GM19455 (cell line): ENCODE results near the gene IGSF21.

Experiments used
- ATAC-seq: cut with Tn5 transposase; IDR thresholded peaks from one replicate; pipeline ENCODE4 v1.9.1; 2021; ENCODE audit not compliant: unreplicated experiment

IGSF21 gene

GRCh38 chr1:18175530-18176377 is 68.2 kb downstream of the IGSF21 start:
- no peak for ATAC-seq

GRCh38 chr1:18176619-18177018 is 69.0 kb downstream of the IGSF21 start:
- no peak for ATAC-seq

- ATAC-seq = no peak
These were observed 70.5 kb downstream of the IGSF21 start for GRCh38 chr1:18178111-18178510.

GRCh38 chr1:18179009-18179408 is 71.4 kb downstream of the IGSF21 start:
- ATAC-seq = no peak

- ATAC-seq = no peak
These were observed 75.0 kb downstream of the IGSF21 start for GRCh38 chr1:18182398-18183160.

- no peak for ATAC-seq
These were observed 75.9 kb downstream of the IGSF21 start for GRCh38 chr1:18183533-18183932.

- no peak for ATAC-seq
These were observed 79.5 kb downstream of the IGSF21 start for GRCh38 chr1:18187054-18187453.

- no peak for ATAC-seq
These were observed 81.4 kb downstream of the IGSF21 start for GRCh38 chr1:18188820-18189517.

- ATAC-seq = no peak
These were observed 83.0 kb downstream of the IGSF21 start for GRCh38 chr1:18190598-18190997.

- ATAC-seq = no peak
These were observed 83.4 kb downstream of the IGSF21 start for GRCh38 chr1:18191037-18191436.

- no peak for ATAC-seq
These were observed 84.0 kb downstream of the IGSF21 start for GRCh38 chr1:18191481-18192155.

- no peak for ATAC-seq
These were observed 84.6 kb downstream of the IGSF21 start for GRCh38 chr1:18192182-18192581.

GRCh38 chr1:18192974-18193373 is 85.4 kb downstream of the IGSF21 start:
- ATAC-seq = no peak

GRCh38 chr1:18197299-18197698 is 89.7 kb downstream of the IGSF21 start:
- ATAC-seq = no peak

- no peak for ATAC-seq
These were observed 90.7 kb downstream of the IGSF21 start for GRCh38 chr1:18198260-18198659.

GRCh38 chr1:18199462-18199861 is 91.9 kb downstream of the IGSF21 start:
- no peak for ATAC-seq

- no peak for ATAC-seq
These were observed 92.6 kb downstream of the IGSF21 start for GRCh38 chr1:18200136-18200717.

- ATAC-seq = no peak
These were observed 93.3 kb downstream of the IGSF21 start for GRCh38 chr1:18200918-18201317.

- no peak for ATAC-seq
These were observed 94.6 kb downstream of the IGSF21 start for GRCh38 chr1:18201997-18202719.

- ATAC-seq = no peak
These were observed 96.0 kb downstream of the IGSF21 start for GRCh38 chr1:18203645-18204044.
